Prostate gland (tissue), 2 donors: ENCODE measurements around the gene C12orf54.
"Not testable (repeated sequence)": the region's sequence is repeated elsewhere in the genome, so short reads cannot be mapped to it uniquely, and the experiment has no call there.

Experiments
- POLR2AphosphoS5 ChIP-seq: sonication (generic); formaldehyde crosslinking; IDR thresholded peaks from one replicate; pipeline ENCODE4 v1.6.1; 2017; ENCODE audit warnings: antibody characterized with exemption
- TF ChIP-seq, protein P1 (sequence below), 4 experiments: fragments of 200-600 bp in 2 of 4; fragments of 450-650 bp in 2 of 4; sonication (generic) in 2 of 4; IDR thresholded peaks; 1 replicate in 3 of 4; 2 replicates in 1 of 4; pipeline ENCODE4 v1.5.1; 2016 to 2019; ENCODE audit warnings: antibody characterized with exemption in 4 of 4, mild to moderate bottlenecking in 2 of 4, moderate library complexity in 2 of 4

- TF ChIP-seq, protein P1, sequence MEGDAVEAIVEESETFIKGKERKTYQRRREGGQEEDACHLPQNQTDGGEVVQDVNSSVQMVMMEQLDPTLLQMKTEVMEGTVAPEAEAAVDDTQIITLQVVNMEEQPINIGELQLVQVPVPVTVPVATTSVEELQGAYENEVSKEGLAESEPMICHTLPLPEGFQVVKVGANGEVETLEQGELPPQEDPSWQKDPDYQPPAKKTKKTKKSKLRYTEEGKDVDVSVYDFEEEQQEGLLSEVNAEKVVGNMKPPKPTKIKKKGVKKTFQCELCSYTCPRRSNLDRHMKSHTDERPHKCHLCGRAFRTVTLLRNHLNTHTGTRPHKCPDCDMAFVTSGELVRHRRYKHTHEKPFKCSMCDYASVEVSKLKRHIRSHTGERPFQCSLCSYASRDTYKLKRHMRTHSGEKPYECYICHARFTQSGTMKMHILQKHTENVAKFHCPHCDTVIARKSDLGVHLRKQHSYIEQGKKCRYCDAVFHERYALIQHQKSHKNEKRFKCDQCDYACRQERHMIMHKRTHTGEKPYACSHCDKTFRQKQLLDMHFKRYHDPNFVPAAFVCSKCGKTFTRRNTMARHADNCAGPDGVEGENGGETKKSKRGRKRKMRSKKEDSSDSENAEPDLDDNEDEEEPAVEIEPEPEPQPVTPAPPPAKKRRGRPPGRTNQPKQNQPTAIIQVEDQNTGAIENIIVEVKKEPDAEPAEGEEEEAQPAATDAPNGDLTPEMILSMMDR (IDR thresholded peaks at IDR 0.05), result not testable (repeated sequence)
- not testable (repeated sequence) for TF ChIP-seq POLR2AphosphoS5
Measured at GRCh38 chr12:48474497-48474896, 7.8 kb upstream of the C12orf54 start.
